Stimulated activated CD8-positive, alpha-beta memory T cell treated with anti-CD3 and anti-CD28 coated beads, Interleukin-7, amount 100 ng/mL, for 1 hour (primary cell): ENCODE results near the gene SOS2.

ENCODE experiments used
- DNase-seq, 2 donors: peaks; one replicate each; pipeline ENCODE4 v3.0.0-alpha.2; 2020; ENCODE audit warnings: low read depth in 2 of 2

Gene SOS2

GRCh38 chr14:50116181-50116956, 115.0 kb downstream of the SOS2 start, which contains the start of gene VCPKMT:
TSS of gene VCPKMT (minus strand) at chr14:50116572. CDS start at chr14:50116552, 20 bp downstream.
- DNase-seq, result peak; percentile 94

DNA sequence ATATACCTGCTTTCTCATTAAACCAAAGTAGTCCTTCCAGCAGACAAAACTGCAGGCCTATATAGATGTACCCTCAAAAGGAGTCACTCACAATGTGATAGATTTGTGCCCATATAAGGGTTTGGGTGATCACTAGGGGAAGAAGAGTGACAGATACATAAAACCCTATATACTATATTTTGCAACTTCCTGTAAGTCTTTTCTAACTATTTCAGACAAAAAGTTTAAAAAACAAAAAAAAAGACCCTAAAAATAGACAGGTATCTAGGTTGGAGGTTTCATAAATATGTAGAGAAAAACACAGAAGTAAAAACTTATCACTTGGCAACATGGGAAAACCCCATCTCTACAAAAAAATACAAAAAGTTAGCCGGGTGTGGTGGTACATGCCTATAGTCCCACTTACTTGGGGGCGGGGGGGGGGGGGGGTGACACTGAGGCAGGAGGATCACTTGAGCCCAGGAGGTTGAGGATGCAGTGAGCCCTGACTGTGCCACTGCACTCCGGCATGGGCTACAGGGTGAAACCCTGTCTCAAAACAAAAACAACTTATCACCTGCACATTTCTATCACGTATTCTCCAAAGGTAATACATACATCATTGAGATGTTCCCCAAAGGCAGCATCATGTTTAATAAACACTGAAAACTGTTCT, 117.9 kb downstream of the SOS2 start:
- no peak for DNase-seq

DNA sequence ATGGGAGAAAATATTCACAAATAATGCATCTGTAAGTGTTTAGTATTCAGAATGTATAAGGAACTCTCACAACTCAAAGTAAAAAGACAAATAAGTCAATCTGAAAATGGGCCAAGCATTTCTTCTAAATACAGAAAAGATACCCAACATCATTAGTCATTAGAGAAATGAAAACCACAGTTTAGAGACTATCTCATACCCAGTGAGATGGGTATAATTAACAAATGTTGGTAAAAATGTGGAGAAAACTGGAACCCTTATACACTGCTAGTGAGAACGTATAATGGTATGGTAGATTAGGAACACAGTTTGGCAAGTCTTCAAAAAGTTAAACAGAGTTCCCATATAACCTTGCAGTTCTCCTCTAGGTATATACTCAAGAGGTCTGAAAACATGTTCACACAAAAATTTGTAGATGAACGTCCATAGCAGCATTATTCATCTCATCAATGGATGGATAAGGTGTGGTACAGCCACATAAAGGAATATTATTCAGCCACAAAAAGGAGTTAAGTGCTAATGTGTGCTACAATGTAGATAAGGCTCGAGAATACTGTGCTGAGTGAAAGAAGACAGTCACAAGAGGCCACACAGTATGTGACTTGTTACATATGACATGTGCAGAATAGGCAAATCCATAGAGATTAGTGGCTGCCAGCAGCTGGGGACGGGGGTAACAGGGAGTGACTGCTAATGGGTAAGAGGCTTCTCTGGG, 120.9 kb downstream of the SOS2 start:
- DNase-seq, result no peak

DNA sequence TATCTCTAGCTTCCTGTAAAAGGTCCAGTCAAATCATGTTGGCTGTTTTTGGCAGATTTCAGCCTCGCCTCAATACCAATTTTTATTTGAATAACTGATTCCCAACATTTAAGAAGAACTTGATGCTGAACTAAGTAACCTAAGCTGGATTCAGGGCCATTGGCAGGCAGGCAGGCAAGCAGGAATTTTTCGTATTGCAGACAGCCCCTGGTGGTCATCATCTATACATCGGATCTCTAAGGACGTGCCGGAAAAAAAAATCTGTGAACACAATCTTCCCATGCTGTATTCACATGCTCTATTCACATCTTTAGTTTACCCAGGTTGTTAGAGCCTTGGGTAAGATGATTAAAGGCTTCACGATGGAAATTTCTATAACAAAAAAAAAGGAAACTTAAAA, 122.0 kb downstream of the SOS2 start:
- DNase-seq, result no peak

DNA sequence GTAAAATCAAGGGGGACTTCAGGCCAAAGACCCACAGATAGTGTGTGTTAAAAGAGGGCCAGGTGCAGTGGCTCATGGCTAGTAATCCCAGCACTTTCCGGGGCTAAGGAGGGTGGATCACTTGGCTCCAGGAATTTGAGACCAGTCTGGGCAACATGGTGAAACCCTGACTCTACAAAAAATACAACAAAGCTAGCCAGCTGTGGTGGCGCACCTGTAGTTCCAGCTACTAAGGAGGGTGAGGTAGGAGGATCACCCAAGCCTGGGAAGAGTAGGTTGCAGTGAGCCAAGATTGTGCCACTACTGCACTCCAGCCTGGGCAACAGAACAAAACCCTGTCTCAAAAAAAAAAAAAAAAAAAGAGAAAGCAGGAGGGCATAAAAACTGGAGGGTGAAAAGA, 123.5 kb downstream of the SOS2 start:
- DNase-seq, result no peak

- DNase-seq, result no peak
Observed at GRCh38 chr14:50106178-50106577, 125.2 kb downstream of the SOS2 start.

DNA sequence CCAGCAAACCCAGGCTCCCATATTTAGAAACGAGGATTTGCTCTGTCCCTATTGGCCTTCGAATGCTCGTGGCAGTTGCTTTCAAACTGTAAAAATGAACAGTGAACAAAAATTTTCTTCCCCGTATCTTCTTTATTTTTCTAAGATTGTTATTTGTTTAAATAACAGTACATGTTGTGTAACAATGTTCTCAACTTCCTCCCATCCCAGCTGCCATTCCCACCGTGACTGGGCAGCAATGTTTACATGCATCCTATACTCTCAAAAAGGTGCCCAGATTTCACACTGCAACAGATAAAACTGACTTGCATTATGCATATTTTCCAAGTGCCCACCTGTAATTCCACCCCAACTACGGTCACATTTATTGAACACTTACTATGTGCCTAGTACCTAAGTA, 127.8 kb downstream of the SOS2 start:
- DNase-seq, result no peak

- no peak for DNase-seq
Observed at GRCh38 chr14:50101417-50101816, 130.0 kb downstream of the SOS2 start.

GRCh38 chr14:50100805-50101204, 130.6 kb downstream of the SOS2 start:
- no peak for DNase-seq

DNA sequence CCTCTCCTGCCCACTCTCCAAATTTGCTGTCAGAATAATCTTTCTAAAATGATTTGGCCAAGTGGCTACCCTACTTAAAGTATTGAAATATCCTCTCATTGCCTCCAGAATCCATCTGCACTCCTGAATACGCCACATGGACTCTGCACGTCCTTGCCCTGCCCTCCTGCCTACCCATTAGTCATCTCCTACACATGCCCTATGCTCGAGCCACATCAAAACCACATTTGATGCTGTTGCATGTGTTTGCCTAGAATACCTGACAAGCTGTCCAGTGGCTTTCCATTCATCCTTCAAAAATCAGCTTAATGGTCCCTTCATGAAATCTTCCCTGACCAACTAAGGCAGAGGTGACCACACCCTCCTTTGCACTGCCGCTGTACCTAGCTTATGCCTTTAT, 132.0 kb downstream of the SOS2 start:
- no peak for DNase-seq

DNA sequence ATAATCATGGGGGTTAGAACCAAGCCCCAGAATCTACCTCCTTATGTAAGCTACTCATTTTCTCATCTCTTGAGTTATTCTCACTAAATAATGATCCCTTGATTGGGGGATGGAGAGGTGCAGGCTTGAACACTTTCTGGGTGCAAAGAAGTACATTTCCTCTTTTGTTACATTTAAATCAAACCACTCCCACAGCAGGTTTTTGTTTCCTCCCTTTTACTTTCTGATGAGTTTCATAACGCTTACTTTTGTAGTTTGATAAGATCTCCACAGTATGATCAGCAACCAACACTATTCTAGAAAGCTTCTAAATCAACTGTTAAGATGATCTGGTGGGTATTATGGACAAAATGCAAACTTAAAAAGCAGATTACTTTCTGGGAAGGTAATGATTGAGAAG, 135.5 kb downstream of the SOS2 start:
- DNase-seq, result no peak

DNA sequence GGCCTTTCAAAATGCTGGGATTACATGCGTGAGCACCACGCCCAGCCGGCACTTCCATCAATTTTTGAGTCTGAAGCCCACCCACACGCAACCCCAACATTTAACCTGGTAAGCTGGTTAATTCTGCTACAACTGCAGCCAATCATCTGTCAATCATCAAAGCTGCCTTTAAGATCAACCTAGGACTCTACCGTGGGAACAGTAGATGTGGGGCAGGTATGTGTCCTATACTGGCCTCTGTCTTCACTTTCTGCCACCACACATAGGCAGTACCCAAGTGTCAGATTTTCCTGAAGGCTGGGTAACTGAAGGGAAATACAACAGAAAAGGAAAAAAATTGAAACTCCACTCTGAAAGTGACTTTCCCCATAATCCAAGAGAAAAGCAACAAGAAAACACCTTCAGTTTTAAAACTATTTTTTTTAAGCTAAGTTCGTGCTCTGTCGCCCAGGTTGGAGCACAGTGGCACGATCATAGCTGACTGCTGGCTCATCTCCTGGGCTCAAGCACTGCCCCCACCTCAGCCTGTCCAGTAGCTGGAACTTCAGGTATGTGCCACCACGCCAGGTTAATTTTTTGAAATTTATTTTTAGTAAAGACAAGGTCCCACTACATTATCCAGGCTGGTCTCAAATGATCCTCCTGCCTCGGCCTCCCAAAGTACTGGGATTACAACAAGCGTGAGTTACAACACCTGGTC, 137.2 kb downstream of the SOS2 start:
- DNase-seq, result no peak

GRCh38 chr14:50093496-50093895, 137.9 kb downstream of the SOS2 start:
- no peak for DNase-seq

GRCh38 chr14:50092006-50092555, 139.3 kb downstream of the SOS2 start:
- DNase-seq, result no peak

DNA sequence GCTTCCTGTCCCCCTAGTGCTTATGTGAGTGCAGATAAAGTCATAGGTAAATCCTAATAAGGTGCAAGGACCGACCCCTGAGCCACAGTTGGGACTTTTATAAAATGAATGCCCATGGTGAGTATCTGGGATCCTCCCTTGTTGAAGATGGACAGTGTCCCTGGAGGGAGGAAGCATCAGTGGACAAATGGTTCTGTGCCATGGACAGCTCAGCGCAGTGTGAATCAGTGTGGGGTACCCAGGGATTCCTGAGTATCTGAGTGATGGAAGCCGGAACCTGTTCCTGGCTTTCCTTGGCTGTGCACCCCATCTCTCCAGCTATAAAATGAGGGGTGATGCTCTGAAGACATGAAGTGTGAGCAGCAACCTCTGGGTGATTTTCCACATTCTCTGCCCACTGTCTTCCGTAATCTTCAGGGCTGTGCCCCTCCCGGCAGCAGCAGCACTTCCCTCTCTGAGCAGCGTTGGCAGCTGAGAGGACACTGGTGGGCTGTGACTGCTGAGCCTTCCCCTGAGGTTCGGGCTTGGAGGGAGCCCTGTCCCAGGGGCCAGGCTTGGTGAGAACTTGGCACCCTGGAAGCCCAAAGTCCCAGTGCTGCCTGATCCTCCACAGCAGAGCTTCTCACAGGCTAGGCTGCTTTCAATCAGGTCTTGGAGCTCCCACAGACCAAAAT, 140.0 kb downstream of the SOS2 start:
- DNase-seq, result no peak

GRCh38 chr14:50089208-50089607, 142.2 kb downstream of the SOS2 start:
- no peak for DNase-seq

- DNase-seq, result no peak
Observed at GRCh38 chr14:50088731-50089130, 142.6 kb downstream of the SOS2 start.

- DNase-seq, result no peak
Observed at GRCh38 chr14:50088117-50088515, 143.3 kb downstream of the SOS2 start.

DNA sequence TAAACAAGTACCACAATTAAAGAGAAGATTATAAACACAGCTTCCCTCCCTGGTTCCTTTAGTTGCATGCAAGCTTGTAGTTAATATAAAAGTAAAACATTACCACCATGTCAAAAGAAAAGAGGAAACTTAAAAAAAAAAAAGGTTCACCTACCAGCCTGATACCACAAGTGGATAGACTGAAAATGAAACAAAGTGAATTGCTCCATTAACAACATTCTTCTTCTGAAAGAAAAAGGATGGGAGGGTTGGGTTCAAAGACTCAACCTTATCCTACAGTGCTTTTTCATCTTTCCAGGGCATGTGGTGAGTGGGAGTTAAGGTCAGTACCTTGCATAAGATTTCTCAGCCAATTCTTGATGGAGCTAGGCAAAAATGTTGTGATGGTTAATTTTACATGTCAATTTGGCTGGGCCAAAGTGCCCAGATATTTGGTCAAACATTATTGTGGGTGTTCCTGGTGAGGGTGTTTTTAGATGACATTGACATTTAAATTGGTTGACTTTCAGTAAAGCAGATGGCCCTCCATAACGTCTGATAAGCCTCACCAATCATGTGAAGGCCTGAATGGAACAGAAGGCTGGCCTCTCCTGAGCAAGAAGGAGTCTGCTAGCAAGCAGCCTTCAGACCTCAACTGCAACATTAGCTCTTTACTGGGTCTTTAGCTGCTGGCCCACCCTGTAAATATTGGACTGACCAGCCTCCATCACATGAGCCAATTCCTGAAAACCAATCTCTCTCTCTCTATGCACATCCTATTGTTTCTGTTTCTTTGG, 143.8 kb downstream of the SOS2 start:
- no peak for DNase-seq

DNA sequence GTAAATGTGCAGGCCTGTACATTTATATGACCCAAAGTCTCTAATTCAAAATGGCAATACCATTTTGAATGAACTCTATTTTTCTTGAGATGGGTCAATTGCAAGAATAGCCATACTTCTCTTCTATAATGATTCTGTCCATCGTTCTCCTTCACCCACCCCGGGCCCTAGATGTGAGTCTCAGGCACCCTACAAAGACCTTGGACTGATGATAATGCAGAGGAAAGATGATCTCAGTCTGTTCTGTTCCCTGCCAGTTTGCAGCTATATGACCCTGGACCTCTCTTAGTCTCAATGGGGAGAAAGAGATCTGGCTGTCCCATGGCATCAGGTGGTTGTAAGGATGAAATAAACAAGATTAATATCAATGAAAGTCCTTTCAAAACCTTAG, 145.1 kb downstream of the SOS2 start:
- no peak for DNase-seq
